NCI-H1048 (cell line): Measurements from ENCODE around the gene MARCHF6.
"Not testable (repeated sequence)": the region's sequence is repeated elsewhere in the genome, so short reads cannot be mapped to it uniquely, and the experiment has no call there.

Experiments
- DNase-seq: peaks from one replicate; lab custom pipeline; 2025; lab: John Stamatoyannopoulos, UW

MARCHF6 gene

DNA sequence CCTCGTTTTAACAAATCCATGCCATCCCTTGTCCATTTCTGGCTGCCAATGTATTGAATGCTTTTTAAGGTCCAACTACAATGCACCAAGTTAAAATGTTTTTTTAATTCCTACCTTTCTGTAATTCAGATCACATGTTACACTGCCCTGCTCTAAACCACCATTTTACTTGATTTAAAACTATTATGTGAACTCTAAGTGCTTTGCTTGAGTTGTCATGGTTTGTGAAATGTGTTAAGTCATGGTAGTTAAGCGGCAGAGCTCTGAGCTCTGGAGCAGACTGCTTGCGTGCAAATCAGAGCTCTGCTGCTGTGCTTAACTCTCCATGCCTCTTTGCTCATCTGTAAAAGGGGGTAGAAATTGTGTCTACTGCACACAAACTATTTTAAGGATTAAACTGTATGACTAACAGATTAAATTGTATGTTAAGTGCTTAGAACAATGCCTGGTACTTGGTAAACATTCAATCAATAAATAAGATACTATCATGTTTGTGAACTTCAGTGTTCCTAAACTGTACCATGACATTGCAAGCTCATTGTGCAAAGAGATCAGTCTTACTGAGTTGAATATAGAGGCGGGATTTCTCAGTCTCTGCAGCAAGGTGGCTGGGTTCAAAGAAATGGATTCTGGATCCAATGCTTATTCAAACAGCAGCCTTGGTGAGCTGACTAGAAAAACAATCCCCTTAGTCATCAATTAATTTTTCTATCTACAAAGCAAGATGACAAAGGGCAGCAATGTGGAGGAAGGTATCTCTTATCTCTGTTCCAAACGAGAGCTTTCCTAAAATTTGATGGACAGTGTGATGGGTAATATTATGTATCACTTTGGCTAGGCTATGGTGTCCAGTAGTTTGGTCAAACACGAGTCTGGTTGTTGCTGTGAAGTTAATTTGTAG, 29.7 kb upstream of the MARCHF6 start:
- DNase-seq, result no peak

DNA sequence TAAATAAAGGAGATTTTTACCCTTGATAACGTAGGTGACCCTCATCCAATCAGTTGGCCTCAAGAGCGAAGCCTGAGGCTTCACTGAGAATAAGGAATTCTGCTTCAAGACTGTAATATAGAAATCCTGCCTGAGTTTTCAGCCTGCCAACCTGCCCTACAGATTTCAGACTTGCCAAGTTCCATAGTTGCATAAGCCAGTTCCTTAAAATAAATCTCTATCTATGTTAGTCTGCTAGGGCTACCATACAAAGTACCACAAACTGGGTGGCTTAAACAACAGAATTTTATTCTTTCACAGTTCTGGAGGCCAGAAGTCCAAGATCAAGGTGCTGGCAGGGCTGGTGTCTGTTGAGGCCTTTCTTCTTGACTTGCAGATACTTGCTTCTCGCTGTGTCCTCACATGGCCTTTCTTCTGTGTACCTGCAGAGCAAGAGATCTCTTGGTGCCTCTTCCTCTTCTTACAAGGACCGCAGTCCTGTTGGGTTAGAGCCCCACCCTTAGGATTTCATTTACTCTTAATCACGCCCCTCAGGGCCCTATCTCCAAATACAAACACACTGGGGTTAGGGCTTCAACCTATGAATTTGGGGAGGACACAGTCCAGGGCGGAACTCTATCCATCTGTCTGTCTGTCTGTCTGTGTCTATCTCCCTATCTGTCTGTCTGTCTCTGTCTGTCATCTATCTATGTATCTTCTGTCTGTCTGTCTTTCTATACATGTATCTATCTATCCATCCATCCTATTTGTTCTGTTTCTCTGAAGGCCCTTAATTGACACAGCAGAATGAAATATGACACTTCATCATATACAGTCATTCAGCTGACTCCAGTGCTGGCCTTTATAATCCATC, 28.8 kb upstream of the MARCHF6 start:
- DNase-seq, result no peak

DNA sequence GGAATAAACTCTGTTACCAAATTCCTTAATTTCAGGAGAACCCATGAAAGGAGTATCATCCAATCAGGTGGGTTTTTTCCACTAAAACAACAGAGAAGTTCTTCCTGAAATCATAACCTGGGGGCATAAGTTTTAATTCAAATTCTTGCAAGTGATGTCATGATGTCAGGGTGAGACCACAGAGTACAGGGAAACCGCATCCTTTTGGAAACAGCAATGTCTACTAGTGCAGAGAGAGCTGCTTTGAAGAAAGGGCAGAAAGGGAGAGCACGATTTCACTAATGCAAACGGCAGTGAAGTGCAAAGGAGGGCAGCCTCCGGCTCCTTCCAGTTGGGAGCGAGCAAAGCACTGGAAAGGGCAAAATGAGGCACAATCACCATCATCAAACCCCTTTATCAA, 25.2 kb upstream of the MARCHF6 start:
- DNase-seq, result no peak

DNA sequence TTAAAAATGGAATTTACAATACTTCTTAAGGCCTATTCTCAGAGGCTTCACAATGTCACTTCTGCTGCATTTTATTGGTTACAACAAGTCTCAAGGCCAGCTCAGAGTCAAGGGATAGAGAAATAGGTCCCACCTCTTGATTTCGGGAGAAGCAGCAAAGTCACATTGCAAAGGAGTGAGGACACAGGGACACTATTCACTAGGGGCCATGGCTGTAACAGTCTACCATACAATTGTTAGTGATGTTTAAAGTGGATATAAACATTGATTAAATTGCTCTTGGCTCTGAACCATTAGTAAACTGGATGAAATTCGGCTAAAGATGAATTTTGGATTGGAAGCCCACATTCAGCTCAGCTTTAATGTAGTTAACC, 24.1 kb upstream of the MARCHF6 start:
- DNase-seq, result no peak

DNA sequence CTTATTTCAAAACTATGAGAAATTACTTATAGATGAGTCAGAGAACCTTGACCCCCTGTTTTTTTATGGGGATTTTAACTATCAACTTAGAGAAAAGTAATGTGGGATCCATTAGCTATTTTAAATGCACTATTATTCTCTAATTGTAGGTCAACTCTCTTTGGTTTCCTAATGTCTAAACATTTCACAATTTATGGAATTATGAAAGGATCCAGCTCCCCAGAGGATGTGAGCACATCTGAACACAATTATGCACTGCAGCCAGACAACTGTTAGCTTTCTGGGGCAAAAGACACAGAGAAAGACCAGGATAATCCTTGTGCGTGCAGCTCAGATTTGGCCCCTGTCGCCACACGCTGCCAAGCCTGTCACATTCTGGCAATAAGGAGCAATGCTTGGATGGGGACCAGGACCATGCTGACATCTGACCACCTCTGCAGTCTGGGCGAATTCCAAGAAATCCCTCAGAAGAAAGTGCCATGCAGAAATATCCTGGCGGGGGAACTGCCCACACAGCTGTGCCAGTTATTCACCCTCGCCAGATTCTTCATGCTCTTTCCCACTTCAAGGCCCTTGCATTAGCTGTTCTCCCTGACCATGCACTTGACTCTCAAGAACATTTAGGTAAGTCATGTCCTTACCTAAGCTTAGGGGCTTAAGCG, 23.5 kb upstream of the MARCHF6 start:
- DNase-seq, result no peak

DNA sequence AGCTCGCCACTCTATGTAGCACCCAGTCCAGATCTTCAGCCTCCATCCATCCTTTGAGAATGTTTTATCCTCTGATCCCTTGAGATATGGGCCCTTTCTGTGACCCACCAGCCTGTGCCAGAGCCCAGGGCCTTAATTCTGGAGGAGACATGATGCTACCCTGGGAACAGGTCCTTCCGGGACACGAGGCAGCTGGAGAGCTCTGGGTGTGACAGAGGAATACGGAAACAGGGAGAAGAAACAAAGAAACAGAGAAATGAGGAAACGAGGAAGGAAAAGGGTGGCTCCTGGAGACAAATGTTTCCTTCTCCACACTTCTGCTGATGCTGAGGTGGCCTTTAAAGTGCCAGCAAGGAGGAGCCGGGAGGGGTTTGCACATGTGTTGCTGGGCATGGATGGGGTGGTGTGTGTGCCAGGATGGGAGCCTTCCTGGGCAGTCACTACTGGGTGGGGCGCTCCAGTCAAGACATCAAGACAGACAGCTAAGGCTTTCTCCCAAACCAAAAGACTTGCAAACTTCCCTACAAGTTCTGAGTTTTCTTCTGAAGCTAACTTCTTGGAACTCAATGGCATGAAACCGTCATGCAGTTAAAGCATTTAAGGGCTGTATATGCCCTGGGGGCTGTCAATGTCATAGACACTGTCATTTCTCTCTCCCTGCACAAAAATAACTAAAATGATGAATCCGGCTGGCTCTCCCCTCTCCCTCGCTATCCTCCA, 22.8 kb upstream of the MARCHF6 start:
- no peak for DNase-seq

DNA sequence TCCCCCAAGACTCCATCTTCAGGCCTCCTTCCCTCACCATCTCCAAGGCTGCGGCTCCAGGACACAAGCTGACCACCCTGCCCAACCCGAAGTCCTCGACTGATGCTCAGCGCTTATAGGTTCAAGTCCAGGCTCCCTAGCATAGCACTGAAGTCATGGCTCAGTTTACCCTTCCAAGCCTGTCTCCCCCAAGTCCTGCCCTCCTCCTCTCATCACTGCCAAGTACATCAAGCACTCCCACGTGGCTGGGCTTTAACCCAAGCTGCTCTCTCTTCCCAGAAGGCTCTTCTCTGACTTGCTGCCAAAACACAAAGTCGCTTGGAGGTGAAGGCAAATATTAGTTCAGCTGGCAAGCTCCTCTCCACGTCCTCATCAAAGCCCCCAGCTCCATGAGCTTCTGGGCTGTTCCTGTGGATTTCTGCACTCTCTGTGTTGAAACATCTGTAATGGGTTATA, 22.1 kb upstream of the MARCHF6 start:
- no peak for DNase-seq

DNA sequence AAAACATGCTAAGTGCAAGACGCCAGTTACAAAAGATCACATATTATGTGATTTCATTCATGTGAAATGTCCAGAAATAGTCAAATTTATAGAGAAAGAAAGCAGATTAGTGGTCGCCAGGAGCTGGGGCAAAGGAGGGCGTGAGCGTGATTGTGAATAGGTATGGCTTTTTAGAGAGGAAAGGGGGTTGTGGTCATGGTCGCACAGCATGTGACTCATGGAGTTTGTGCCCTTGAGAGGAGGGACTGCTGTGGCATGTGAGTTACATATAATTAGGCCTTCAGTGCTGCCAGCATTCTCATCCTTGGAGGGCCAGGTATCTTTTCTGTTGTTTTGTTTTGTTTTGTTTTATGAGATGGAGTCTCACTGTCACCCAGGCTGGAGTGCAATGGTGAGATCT, 21.2 kb upstream of the MARCHF6 start:
- DNase-seq, result no peak

DNA sequence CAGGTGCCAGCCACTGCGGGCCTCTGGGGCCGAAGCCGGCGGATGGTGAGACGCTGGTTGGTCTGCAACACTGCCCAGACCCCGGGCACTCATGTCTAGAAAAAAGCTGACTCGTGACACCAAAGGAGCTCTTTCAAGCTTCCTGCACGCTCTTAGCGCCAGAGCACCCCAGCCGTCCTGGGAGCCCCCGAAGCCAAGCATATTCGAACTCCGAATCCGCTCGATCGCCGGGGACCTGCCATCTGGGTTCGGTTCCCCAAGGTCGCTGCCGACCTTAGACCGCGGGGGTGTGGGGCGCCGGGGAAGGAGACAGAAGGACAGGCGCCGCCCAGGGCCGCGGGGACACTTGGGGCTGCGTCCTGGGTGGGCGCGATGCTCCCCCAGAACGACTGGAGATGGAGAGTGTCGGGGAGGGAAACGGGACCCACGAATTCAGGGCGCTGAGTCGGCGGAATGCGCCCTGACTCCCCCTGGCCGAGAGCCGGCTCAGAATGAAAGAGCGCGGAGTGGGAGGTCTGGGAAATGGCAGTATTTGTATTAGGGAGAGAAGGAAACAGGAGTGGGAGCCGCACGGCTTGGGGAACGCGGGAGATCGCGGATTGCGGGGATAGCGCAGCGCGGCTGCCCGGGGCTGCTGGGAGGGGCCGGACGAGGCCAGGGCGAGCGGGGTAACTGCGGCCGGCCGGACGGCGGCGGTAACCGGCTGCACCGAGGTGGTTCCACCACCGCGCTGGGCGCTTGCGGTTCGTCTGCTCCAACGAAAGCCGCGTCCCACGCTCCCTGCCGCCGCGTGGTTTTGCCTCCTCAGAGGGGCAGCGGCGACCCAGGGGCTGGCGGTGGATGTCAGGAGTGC, 20.1 kb upstream of the MARCHF6 start:
- no peak for DNase-seq

DNA sequence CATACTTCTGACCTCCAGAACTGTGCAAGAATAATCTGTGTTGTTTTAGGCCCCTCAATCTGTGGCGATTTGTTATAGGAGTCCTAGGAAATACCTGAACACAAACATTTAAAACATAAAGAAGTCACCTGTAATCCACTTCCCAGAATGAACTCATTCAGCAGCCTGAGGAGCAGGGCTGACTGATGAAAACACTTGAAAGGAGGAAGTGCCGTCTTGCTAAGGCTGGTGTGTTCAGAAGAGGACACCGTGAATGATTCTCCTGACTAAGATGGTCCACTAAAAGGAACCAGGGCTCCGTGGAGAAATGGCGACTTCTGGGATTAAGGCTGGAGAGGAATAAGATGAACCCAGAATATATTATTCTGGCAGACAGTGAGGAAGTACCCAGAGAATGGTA, 18.7 kb upstream of the MARCHF6 start:
- no peak for DNase-seq

DNA sequence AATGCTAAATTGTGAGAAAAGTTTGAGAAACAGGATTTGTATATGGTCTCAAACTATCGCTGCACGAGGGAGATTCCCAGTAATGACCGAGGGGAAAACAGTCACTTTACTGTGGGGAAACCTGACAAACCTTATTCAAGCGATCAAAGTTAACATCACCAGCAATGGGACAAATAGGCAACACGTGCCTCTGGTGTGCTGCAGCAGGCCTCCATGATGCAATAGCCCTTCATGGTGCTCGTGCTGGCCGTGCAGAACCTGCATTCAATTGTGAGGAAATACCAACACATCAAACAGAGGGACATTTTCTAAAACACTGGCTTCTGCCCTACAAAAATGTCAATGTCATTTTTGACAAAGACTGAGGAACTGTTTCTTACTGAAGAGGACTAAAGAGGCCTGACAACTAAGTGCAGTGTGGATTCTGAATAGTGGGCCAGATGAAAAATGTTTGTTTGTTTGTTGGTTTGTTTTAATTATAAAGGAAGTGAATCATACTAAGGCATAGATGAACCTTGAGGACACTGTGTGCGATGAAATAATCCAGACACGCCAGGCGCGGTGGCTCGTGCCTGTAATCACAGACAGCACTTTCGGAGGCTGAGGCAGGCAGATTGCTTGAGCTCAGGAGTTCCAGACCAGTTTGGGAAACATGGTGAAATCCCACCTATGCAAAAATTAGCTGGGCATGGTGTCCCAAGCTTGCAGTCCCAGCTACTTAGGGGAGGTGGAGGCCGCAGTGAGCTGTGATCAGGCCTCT, 17.6 kb upstream of the MARCHF6 start:
- no peak for DNase-seq

DNA sequence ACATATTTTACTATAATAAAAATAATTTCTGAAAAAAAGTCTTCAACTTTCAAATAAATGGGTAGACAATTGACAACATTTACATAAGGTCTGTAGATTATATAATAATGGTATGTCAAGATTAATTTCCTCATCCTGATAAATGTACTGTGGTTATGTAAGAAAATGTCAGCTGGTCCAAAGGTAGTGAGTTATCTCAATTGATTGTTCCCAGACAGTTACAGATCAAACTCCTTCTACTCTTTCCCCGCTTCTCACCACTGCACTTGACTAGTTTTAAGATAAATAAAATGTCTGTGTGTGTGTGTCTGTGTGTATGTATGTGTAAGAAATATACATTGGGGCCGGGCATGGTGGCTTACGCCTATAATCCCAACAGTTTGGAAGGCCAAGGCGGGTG, 16.4 kb upstream of the MARCHF6 start:
- DNase-seq, result no peak

DNA sequence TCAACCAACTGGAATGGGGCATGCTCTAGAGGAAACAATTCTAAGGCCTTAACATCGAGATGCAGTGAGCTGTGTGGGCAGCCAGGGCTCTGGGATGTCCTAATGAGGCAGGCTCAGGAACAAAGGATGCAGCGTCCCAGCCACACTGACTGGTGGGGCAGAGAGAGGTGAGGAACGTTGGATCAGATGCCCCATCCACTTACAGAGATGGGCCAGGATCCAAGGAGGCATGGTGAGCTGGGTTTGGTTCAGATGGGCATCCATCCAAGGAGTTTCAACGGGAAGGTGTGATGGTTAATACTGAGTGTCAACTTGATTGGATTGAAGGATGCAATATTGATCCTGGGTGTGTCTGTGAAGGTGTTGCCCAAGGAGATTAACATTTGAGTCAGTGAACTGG, 15.5 kb upstream of the MARCHF6 start:
- no peak for DNase-seq

DNA sequence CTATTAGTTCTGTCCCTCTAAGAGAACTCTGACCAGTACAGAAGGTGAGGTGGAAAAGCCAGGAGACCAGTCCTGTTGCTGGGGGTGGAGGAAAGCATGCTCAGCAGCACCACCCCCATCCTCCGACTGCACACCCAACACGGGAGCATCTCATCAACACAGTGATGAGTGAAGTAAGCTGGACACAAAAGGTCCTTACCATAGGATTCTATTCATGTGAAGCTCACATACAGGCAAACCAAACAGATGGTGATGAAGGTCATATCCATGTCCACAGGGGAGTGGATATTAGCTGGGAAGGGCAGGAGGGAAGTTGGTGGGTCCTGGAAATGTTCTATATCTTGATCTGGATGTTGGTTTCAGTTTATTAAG, 14.8 kb upstream of the MARCHF6 start:
- DNase-seq, result no peak

DNA sequence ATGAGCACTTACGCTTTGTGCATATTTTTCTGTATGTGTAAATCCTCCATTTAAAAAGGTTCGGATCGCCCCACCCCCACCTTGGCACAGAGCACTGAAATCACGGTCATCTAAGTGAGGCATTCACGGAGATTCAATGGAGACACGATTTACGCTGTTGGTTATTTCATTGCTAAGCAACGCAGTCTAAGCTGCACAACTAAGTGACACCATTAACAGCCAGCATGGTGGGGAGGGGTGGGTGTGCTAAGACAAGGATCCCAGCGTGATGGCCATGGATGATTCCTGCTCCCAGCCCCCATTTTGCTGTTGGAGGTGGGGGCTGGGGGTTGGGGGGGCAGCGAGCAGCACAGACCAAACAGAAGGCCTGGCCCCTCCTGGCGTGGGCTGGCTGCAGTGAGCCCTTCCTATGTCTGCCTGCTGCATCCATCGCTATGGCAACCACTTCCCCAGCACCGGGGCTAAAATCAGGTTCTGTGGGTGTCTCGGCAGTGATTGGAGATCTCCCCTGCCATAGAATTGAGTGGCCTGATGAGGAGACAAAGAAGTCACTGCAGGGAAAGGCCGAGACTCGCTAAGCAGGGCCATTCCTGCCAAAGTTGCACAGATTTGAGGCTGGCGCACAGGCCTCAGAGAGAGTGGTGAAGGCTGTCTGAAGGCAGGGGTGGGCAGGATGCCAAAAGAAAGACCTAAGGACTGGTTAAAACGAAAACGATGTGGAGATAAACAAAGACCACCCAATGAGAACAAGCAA, 14.3 kb upstream of the MARCHF6 start:
- no peak for DNase-seq

DNA sequence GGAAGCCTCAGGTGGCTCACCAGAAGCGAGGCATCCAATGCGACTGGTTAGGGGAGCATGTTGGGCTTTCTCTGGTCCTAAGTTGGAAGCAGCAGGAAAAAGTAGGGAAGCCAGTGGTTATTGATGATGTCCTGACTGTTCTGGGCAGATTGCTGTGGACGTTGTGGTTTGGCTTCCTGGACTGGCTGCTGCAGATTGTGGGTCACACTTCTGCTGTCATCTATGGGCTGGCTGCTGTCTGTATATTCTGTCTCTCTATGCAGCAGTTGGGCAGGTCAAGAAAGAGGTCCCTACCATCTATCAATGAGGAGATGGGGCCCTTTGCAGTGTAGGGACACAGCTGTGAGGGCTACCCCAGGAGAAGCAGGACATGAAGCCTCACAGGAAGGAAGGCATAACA, 13.5 kb upstream of the MARCHF6 start:
- no peak for DNase-seq

DNA sequence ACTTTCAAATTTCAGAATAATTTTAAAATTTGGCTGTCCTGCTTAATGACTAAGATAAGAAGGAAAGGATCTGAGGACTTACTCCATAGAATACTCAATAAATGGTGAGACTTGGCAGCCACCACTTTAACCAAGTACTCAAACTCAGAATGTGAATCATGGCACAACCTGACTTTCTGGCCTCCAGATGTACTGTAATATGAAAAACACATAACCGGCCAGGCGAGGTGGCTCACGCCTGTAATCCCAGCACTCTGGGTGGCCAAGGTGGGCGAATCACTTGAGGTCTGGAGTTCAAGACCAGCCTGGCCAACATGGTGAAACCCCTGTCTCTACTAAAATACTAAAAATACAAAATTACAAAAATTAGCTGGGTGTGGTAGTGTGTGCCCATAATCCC, 10.0 kb upstream of the MARCHF6 start:
- no peak for DNase-seq

DNA sequence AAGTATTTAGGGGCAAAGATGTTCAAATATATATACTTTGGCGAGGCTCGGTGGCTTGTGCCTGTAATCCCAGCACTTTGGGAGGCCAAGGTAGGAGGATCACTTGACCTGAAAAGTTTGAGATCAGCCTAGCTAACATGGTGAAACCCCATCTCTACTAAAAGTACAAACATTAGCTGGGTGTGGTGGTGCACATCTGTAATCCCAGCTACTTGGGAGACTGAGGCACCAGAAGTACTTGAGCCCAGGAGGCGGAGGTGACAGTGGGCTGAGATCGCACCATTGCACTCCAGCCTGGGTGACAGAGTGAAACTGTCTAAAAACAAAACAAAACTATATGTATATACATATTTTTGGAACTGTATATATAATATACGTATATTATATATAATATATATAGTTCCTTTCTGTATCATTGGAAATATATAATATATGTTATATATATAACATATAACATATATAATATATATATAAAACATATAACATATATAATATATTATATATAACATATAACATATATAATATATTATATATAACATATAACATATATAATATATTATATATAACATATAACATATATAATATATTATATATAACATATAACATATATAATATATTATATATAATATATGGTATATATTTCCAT, 8.9 kb upstream of the MARCHF6 start:
- not testable (repeated sequence) for DNase-seq

DNA sequence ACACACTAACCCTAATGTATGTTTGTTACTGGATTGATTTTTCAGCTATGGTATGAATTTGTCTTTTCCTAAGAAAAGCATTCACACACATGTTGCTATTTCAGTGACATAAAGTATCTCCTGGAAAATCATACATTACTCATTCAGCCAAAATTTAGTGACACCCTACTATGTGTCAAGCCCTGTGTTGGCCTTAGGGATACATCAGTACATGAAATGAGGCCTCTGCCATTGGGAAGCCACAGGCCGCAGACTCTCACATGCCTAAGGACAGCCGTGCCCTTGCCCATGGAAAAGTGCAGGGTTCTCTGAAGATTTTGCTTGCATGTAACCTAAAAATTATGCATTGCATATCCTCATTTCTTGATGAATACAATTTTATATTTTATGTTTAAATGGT, 5.2 kb upstream of the MARCHF6 start:
- DNase-seq, result no peak
